HL-60 (cell line): ENCODE measurements around the gene SEC14L2.

ENCODE experiments used
- DNase-seq, 2 experiments: peaks; one replicate each; pipeline ENCODE4 v3.0.0-alpha.2; 2010 to 2020; ENCODE audit warnings: low read depth in 1 of 2, low spot score in 1 of 2
- H3K27ac ChIP-seq: fragments of 250-450 bp; sonication (Bioruptor Pico); replicated peaks from 2 replicates; pipeline ENCODE4 v1.5.1; 2020; ENCODE audit warnings: mild to moderate bottlenecking, moderate library complexity
- H3K27me3 ChIP-seq: fragments of 250-450 bp; sonication (Bioruptor Pico); 2 replicates; pipeline ENCODE4 v1.5.1; 2021; ENCODE audit warnings: mild to moderate bottlenecking, moderate library complexity; ENCODE audit not compliant: insufficient read depth, poor library complexity, severe bottlenecking
- H3K4me3 ChIP-seq: replicated peaks from 2 replicates; pipeline ENCODE4 v1.5.1; 2011; ENCODE audit warnings: mild to moderate bottlenecking, control low read depth, low read length; ENCODE audit not compliant: insufficient read depth
- GABPA ChIP-seq: IDR thresholded peaks from 2 replicates; pipeline ENCODE4 v1.6.1; 2012; ENCODE audit warnings: low read depth
- POLR2AphosphoS5 ChIP-seq: IDR thresholded peaks from 2 replicates; pipeline ENCODE4 v1.6.1; 2012; ENCODE audit warnings: low read depth
- SPI1 ChIP-seq: IDR thresholded peaks from 2 replicates; pipeline ENCODE4 v1.6.1; 2012; ENCODE audit warnings: low read depth, mild to moderate bottlenecking, borderline replicate concordance
- TF ChIP-seq, protein P1 (sequence below): IDR thresholded peaks from one replicate; pipeline ENCODE4 v1.5.1; 2011; ENCODE audit warnings: low read length, control low read depth, inconsistent platforms; ENCODE audit not compliant: insufficient read depth
- TF ChIP-seq, protein P2 (sequence below): IDR thresholded peaks from 2 replicates; pipeline ENCODE4 v1.6.1; 2012; ENCODE audit warnings: low read depth; ENCODE audit not compliant: insufficient replicate concordance

SEC14L2 gene

DNA sequence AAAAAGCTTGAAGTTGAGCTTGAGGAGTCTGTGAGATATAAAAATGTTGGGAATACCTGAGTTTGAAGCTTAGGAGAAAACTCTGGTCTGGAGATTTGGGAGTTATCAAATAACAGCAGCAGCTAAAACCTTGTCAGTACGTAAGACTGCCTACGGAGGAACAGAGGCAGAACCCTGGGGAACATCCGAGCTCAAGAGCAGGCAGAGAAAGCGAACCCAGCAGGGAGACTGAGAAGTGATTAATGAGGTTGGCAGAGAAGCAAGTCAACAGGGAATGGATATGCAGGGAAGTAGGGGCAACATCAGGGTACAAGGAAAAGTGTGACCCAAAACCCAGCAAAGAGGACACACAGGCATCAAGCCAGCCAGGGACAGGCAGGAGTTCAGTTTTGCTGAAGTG lies 16.2 kb downstream of the SEC14L2 start:
- Histone ChIP-seq H3K27me3 (no peaks in the 10 kb centered on the region), H3K4me3 (no peak overlapping the region), H3K27ac (no peak overlapping the region)
- DNase-seq = no peak
- TF ChIP-seq POLR2AphosphoS5 (no peak), SPI1 (no peak), GABPA (no peak)
- TF ChIP-seq, protein P1, sequence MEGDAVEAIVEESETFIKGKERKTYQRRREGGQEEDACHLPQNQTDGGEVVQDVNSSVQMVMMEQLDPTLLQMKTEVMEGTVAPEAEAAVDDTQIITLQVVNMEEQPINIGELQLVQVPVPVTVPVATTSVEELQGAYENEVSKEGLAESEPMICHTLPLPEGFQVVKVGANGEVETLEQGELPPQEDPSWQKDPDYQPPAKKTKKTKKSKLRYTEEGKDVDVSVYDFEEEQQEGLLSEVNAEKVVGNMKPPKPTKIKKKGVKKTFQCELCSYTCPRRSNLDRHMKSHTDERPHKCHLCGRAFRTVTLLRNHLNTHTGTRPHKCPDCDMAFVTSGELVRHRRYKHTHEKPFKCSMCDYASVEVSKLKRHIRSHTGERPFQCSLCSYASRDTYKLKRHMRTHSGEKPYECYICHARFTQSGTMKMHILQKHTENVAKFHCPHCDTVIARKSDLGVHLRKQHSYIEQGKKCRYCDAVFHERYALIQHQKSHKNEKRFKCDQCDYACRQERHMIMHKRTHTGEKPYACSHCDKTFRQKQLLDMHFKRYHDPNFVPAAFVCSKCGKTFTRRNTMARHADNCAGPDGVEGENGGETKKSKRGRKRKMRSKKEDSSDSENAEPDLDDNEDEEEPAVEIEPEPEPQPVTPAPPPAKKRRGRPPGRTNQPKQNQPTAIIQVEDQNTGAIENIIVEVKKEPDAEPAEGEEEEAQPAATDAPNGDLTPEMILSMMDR = no peak
- TF ChIP-seq, protein P2, sequence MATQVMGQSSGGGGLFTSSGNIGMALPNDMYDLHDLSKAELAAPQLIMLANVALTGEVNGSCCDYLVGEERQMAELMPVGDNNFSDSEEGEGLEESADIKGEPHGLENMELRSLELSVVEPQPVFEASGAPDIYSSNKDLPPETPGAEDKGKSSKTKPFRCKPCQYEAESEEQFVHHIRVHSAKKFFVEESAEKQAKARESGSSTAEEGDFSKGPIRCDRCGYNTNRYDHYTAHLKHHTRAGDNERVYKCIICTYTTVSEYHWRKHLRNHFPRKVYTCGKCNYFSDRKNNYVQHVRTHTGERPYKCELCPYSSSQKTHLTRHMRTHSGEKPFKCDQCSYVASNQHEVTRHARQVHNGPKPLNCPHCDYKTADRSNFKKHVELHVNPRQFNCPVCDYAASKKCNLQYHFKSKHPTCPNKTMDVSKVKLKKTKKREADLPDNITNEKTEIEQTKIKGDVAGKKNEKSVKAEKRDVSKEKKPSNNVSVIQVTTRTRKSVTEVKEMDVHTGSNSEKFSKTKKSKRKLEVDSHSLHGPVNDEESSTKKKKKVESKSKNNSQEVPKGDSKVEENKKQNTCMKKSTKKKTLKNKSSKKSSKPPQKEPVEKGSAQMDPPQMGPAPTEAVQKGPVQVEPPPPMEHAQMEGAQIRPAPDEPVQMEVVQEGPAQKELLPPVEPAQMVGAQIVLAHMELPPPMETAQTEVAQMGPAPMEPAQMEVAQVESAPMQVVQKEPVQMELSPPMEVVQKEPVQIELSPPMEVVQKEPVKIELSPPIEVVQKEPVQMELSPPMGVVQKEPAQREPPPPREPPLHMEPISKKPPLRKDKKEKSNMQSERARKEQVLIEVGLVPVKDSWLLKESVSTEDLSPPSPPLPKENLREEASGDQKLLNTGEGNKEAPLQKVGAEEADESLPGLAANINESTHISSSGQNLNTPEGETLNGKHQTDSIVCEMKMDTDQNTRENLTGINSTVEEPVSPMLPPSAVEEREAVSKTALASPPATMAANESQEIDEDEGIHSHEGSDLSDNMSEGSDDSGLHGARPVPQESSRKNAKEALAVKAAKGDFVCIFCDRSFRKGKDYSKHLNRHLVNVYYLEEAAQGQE = no peak

DNA sequence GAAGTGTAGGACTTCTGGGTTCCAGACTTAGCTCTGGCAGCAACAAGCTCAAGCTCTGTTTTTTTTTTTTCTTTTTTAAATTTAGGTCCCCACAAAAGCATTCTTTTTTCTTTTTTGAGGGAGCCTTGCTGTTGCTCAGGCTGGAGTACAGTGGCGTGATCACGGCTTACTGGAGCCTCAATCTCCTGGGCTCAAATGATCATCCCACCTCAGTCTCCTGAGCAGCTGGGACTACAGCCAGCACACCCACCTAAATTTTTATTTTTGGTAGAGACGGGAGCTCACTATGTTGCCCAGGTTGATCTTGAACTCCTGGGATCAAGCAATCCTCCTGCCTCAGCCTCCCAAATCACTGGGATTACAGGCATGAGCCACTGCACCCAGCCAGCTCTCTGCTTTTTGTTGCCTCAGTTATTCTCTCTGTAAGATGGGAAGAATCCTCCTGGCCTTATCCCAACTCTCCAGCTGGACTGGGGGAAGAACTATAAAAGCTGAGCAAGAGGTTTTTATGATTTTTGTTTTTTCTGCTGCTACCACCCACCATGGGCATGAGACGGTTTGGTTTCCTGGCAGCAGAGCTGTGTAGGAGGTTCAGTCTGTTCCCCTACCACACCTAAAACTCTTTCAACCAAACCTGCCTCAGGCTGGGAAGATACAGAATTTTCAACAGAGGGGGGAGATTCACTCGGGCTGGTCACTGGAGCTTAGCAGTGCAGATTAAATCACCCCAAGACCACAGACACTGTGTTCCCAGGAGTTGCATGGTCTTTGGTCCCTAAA lies 17.1 kb downstream of the SEC14L2 start:
- H3K27me3 ChIP-seq = no peaks in the 10 kb centered on the region
- TF ChIP-seq, protein P1 = no peak
- TF ChIP-seq, protein P2 = no peak
- TF ChIP-seq GABPA (no peak), POLR2AphosphoS5 (no peak), SPI1 (no peak)
- no peak overlapping the region for H3K4me3 ChIP-seq
- DNase-seq = no peak
- H3K27ac ChIP-seq = no peak overlapping the region

DNA sequence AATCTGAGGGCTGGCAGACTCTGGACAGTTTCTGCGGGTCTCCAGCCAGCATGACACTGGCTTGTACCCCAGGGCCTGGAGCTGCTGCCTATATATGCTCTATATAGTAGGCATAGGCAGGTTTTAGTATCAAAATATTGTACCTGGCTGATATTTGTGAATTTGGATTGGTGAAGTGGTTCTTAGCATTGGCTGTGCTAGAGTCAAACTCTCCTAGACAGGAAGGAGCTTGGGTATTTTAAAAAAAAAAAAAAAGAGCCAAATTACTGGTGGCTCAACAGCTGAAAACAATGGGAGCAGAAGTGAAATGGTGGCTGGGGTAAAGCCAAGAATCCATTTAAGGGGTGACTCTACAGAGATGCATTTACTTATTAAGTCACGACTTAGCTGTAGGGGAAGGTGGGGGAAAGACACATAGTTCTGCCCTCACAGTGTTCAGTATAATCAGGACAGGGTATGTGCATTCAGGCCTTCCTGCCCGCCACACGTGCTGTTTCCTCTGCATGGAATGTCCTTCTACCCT lies 17.8 kb downstream of the SEC14L2 start:
- TF ChIP-seq, protein P1 = no peak
- TF ChIP-seq SPI1 = no peak
- TF ChIP-seq POLR2AphosphoS5 = no peak
- H3K4me3 ChIP-seq = no peak overlapping the region
- no peak overlapping the region for H3K27ac ChIP-seq
- H3K27me3 ChIP-seq = no peaks in the 10 kb centered on the region
- no peak for DNase-seq
